Liver (tissue), 9 donors: Measurements from ENCODE around the gene SRSF6. TPM values are rescaled to one million over a fixed set of nuclear protein-coding genes. Genes with fewer than 3 reads are reported as not detected.

Experiments used
- DNase-seq: peaks from one replicate; pipeline ENCODE4 v3.0.0-alpha.2; 2017; ENCODE audit warnings: low spot score
- H3K27ac ChIP-seq, 2 donors: one replicate each; pipeline ENCODE4 v1.7.0; 2013; ENCODE audit warnings: inconsistent platforms in 2 of 2, low read length in 2 of 2, control low read depth in 1 of 2, low read depth in 1 of 2, mild to moderate bottlenecking in 1 of 2
- H3K27me3 ChIP-seq, 4 donors: one replicate each; pipeline versions ENCODE4 v1.6.1 to v1.7.0; 2013; ENCODE audit warnings: low read length in 3 of 4, inconsistent platforms in 1 of 4, mild to moderate bottlenecking in 1 of 4, moderate library complexity in 1 of 4; ENCODE audit not compliant: control insufficient read depth in 4 of 4, insufficient read depth in 4 of 4
- H3K36me3 ChIP-seq, 4 donors: one replicate each; pipeline versions ENCODE4 v1.6.1 to v1.7.0; 2013; ENCODE audit warnings: low read length in 3 of 4, mild to moderate bottlenecking in 3 of 4, low read depth in 1 of 4, moderate library complexity in 1 of 4; ENCODE audit not compliant: control insufficient read depth in 4 of 4, insufficient read depth in 3 of 4
- H3K4me1 ChIP-seq, 4 donors: one replicate each; pipeline versions ENCODE4 v1.6.1 to v1.7.0; 2013; ENCODE audit warnings: low read length in 3 of 4, mild to moderate bottlenecking in 3 of 4, moderate library complexity in 1 of 4; ENCODE audit not compliant: control insufficient read depth in 4 of 4, insufficient read depth in 4 of 4
- H3K4me3 ChIP-seq, 3 donors: one replicate each; pipeline versions ENCODE4 v1.6.1 to v1.7.0; 2013; ENCODE audit warnings: low read length in 3 of 3, control low read depth in 1 of 3, low read depth in 1 of 3, mild to moderate bottlenecking in 1 of 3
- H3K9ac ChIP-seq, 2 donors: one replicate each; pipeline ENCODE4 v1.7.0; 2013; ENCODE audit warnings: low read length in 2 of 2, mild to moderate bottlenecking in 2 of 2, moderate library complexity in 2 of 2, control low read depth in 1 of 2, low read depth in 1 of 2
- H3K9me3 ChIP-seq, 4 donors: one replicate each; pipeline versions ENCODE4 v1.6.1 to v1.7.0; 2013; ENCODE audit warnings: low read length in 3 of 4; ENCODE audit not compliant: control insufficient read depth in 4 of 4
- EGR1 ChIP-seq, 2 donors: IDR thresholded peaks; 2 replicates each; pipeline ENCODE4 v1.6.1; 2016 to 2018; ENCODE audit warnings: antibody characterized with exemption in 2 of 2, low read depth in 2 of 2
- FOXA1 ChIP-seq: IDR thresholded peaks from 2 replicates; pipeline ENCODE4 v1.6.1; 2016; ENCODE audit warnings: antibody characterized with exemption
- FOXA2 ChIP-seq: IDR thresholded peaks from 2 replicates; pipeline ENCODE4 v1.6.1; 2016; ENCODE audit warnings: antibody characterized with exemption
- GABPA ChIP-seq, 2 donors: IDR thresholded peaks in 1 of 2; conservative IDR thresholded peaks in 1 of 2; 2 replicates each; pipeline ENCODE4 v1.6.1; 2016; ENCODE audit warnings: antibody characterized with exemption in 2 of 2, mild to moderate bottlenecking in 1 of 2, moderate library complexity in 1 of 2
- HNF4A ChIP-seq, 2 donors: conservative IDR thresholded peaks; 2 replicates each; pipeline ENCODE4 v1.6.1; 2016; ENCODE audit warnings: antibody characterized with exemption in 2 of 2, mild to moderate bottlenecking in 2 of 2
- HNF4G ChIP-seq: IDR thresholded peaks from 2 replicates; pipeline ENCODE4 v1.6.1; 2016; ENCODE audit warnings: antibody characterized with exemption
- JUND ChIP-seq, 2 donors: IDR thresholded peaks; 2 replicates each; pipeline ENCODE4 v1.6.1; 2016; ENCODE audit warnings: antibody characterized with exemption in 2 of 2
- NR2F2 ChIP-seq: IDR thresholded peaks from 2 replicates; pipeline ENCODE4 v1.6.1; 2016; ENCODE audit warnings: antibody characterized with exemption
- RAD21 ChIP-seq, 2 donors: IDR thresholded peaks; 2 replicates each; pipeline ENCODE4 v1.6.1; 2016; ENCODE audit warnings: antibody characterized with exemption in 2 of 2, mild to moderate bottlenecking in 2 of 2
- RXRA ChIP-seq, 2 donors: IDR thresholded peaks; 2 replicates each; pipeline ENCODE4 v1.6.1; 2017 to 2018; ENCODE audit warnings: antibody characterized with exemption in 2 of 2, mild to moderate bottlenecking in 1 of 2
- SP1 ChIP-seq: IDR thresholded peaks from 2 replicates; pipeline ENCODE4 v1.6.1; 2018; ENCODE audit warnings: antibody characterized with exemption, mild to moderate bottlenecking
- TAF1 ChIP-seq: conservative IDR thresholded peaks from 2 replicates; pipeline ENCODE4 v1.6.1; 2016; ENCODE audit warnings: antibody characterized with exemption, mild to moderate bottlenecking
- YY1 ChIP-seq: IDR thresholded peaks from 2 replicates; pipeline ENCODE4 v1.6.1; 2016; ENCODE audit warnings: antibody characterized with exemption, mild to moderate bottlenecking
- whole genome bisulfite sequencing: extraction: QIAGEN DNeasy Blood & Tissue Kit; methylation state at CpG from one replicate; pipeline ENCODE4 v1.1.7; 2013; 5-methylcytosine and 5-hydroxymethylcytosine counted together
- polyA plus RNA-seq, 2 donors: library from polyadenylated mRNA; stranded (reverse) in 1 of 2; unstranded in 1 of 2; fragments of 200-250 nt in 1 of 2; fragments of >200 nt in 1 of 2; fragmentation: Nextera tagmentation in 1 of 2; extraction: Ambion mirVana in 1 of 2; gene quantifications; one replicate each; pipeline versions ENCODE4 v1.2.1 to v1.2.3, GENCODE V29; 2013 to 2015
- total RNA-seq, 2 donors: library from RNA; depleted of rRNA; stranded (reverse); fragments of >200 nt; gene quantifications; one replicate each; pipeline ENCODE4 v1.2.3, GENCODE V29; 2014
- TF ChIP-seq, protein P1 (sequence below): fragments of 150-350 bp; IDR thresholded peaks from 2 replicates; pipeline ENCODE4 v1.5.1; 2017; ENCODE audit warnings: improper control_type of control experiment, low read depth, low read length; ENCODE audit not compliant: missing input control
- TF ChIP-seq, protein P2 (sequence below): IDR thresholded peaks from 2 replicates; pipeline ENCODE4 v1.6.1; 2016; ENCODE audit warnings: antibody characterized with exemption, mild to moderate bottlenecking
- TF ChIP-seq, protein P3 (sequence below): IDR thresholded peaks from 2 replicates; pipeline ENCODE4 v1.6.1; 2016; ENCODE audit warnings: antibody characterized with exemption
- TF ChIP-seq, protein P4 (sequence below): IDR thresholded peaks from 2 replicates; pipeline ENCODE4 v1.6.1; 2016; ENCODE audit warnings: antibody characterized with exemption
- TF ChIP-seq, protein P5 (sequence below): IDR thresholded peaks from 2 replicates; pipeline ENCODE4 v1.6.1; 2016; ENCODE audit warnings: antibody characterized with exemption
- donor health status: healthy.
- donor health status: healthy.
- donor health status: healthy.
- donor health status: healthy.
- donor health status: healthy.

SRSF6 gene
- total and polyA plus RNA-seq, 4 donors: 33.8 to 47.5 (median 41.1) TPM

DNA sequence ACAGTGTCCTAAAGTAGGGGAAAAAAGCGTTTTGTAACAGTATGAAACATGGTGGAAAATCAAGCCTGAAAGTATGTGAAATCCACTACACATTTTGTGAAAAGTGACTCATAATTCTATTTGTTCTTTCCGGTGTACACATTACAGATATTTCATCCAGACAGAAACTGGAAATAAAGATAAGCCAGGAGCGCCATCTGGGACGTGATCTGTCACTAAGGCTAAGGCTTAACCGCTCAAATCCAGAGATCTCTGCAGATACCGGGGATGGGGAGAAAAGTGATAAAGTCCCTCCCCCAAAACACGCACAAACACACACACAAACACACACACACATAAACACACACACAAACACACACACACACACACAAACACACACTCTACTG, 26.6 kb upstream of the SRSF6 start:
- Histone ChIP-seq H3K27me3 (no peaks in the 10 kb centered on the region), H3K9ac (no peak overlapping the region), H3K4me1 (no peaks in the 10 kb centered on the region), H3K36me3 (no peaks in the 10 kb centered on the region), H3K4me3 (no peak overlapping the region), H3K9me3 (peaks cover 0 to 4% (median 0%) of the 10 kb centered on the region in 4 donors), H3K27ac (no peak overlapping the region)
- TF ChIP-seq TAF1: no peak
- TF ChIP-seq FOXA1: no peak
- no peak for TF ChIP-seq FOXA2
- no peak for TF ChIP-seq HNF4A (conservative IDR thresholded peaks at IDR 0.05)
- no peak for TF ChIP-seq YY1
- no peak for TF ChIP-seq EGR1 (IDR thresholded peaks at IDR 0.05; ENCODE audit: low read depth in 2 of 2)
- TF ChIP-seq, protein P1, sequence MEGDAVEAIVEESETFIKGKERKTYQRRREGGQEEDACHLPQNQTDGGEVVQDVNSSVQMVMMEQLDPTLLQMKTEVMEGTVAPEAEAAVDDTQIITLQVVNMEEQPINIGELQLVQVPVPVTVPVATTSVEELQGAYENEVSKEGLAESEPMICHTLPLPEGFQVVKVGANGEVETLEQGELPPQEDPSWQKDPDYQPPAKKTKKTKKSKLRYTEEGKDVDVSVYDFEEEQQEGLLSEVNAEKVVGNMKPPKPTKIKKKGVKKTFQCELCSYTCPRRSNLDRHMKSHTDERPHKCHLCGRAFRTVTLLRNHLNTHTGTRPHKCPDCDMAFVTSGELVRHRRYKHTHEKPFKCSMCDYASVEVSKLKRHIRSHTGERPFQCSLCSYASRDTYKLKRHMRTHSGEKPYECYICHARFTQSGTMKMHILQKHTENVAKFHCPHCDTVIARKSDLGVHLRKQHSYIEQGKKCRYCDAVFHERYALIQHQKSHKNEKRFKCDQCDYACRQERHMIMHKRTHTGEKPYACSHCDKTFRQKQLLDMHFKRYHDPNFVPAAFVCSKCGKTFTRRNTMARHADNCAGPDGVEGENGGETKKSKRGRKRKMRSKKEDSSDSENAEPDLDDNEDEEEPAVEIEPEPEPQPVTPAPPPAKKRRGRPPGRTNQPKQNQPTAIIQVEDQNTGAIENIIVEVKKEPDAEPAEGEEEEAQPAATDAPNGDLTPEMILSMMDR: no peak
- TF ChIP-seq, protein P2, sequence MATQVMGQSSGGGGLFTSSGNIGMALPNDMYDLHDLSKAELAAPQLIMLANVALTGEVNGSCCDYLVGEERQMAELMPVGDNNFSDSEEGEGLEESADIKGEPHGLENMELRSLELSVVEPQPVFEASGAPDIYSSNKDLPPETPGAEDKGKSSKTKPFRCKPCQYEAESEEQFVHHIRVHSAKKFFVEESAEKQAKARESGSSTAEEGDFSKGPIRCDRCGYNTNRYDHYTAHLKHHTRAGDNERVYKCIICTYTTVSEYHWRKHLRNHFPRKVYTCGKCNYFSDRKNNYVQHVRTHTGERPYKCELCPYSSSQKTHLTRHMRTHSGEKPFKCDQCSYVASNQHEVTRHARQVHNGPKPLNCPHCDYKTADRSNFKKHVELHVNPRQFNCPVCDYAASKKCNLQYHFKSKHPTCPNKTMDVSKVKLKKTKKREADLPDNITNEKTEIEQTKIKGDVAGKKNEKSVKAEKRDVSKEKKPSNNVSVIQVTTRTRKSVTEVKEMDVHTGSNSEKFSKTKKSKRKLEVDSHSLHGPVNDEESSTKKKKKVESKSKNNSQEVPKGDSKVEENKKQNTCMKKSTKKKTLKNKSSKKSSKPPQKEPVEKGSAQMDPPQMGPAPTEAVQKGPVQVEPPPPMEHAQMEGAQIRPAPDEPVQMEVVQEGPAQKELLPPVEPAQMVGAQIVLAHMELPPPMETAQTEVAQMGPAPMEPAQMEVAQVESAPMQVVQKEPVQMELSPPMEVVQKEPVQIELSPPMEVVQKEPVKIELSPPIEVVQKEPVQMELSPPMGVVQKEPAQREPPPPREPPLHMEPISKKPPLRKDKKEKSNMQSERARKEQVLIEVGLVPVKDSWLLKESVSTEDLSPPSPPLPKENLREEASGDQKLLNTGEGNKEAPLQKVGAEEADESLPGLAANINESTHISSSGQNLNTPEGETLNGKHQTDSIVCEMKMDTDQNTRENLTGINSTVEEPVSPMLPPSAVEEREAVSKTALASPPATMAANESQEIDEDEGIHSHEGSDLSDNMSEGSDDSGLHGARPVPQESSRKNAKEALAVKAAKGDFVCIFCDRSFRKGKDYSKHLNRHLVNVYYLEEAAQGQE: no peak
- TF ChIP-seq GABPA (IDR thresholded peaks at IDR 0.05 in 1 of 2, conservative IDR thresholded peaks at IDR 0.05 in 1 of 2): no peak
- TF ChIP-seq, protein P3, sequence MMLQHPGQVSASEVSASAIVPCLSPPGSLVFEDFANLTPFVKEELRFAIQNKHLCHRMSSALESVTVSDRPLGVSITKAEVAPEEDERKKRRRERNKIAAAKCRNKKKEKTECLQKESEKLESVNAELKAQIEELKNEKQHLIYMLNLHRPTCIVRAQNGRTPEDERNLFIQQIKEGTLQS: no peak
- TF ChIP-seq, protein P4, sequence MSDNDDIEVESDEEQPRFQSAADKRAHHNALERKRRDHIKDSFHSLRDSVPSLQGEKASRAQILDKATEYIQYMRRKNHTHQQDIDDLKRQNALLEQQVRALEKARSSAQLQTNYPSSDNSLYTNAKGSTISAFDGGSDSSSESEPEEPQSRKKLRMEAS: no peak
- no peak for TF ChIP-seq RAD21 (IDR thresholded peaks at IDR 0.05)
- no peak for TF ChIP-seq HNF4G
- TF ChIP-seq NR2F2: no peak
- TF ChIP-seq SP1: no peak
- TF ChIP-seq JUND (IDR thresholded peaks at IDR 0.05): no peak
- WGBS: 76% methylated on average over 7 of the region's 7 CpGs
- DNase-seq: no peak

DNA sequence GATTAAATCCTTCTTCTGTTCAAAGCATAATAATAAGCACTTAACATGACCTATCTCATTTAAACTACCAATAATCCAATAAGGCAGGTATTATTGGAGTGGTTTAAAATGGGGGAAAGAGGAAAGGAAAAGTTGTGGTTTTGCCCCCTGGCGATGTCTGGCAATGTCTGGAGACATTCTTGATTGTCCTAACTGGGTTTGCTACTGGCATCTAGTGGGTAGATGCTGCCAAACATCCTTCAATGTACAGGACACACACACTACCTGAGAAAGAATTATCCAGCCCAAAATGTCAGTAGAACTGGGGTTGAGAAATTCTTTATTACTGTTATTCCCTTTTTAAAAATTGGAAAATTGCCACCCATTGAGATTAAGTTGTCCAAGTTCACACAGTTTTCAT, 25.2 kb upstream of the SRSF6 start:
- DNase-seq: no peak
- Histone ChIP-seq H3K9ac (no peak overlapping the region), H3K4me3 (no peak overlapping the region), H3K27ac (no peak overlapping the region), H3K27me3 (no peaks in the 10 kb centered on the region), H3K9me3 (peaks cover 0 to 4% (median 0%) of the 10 kb centered on the region in 4 donors), H3K36me3 (no peaks in the 10 kb centered on the region), H3K4me1 (no peaks in the 10 kb centered on the region)
- 74% methylated on average over 1 of the region's 1 CpG for WGBS
- no peak for TF ChIP-seq HNF4G
- no peak for TF ChIP-seq EGR1 (IDR thresholded peaks at IDR 0.05; ENCODE audit: low read depth in 2 of 2)
- TF ChIP-seq, protein P3: no peak
- TF ChIP-seq, protein P5, sequence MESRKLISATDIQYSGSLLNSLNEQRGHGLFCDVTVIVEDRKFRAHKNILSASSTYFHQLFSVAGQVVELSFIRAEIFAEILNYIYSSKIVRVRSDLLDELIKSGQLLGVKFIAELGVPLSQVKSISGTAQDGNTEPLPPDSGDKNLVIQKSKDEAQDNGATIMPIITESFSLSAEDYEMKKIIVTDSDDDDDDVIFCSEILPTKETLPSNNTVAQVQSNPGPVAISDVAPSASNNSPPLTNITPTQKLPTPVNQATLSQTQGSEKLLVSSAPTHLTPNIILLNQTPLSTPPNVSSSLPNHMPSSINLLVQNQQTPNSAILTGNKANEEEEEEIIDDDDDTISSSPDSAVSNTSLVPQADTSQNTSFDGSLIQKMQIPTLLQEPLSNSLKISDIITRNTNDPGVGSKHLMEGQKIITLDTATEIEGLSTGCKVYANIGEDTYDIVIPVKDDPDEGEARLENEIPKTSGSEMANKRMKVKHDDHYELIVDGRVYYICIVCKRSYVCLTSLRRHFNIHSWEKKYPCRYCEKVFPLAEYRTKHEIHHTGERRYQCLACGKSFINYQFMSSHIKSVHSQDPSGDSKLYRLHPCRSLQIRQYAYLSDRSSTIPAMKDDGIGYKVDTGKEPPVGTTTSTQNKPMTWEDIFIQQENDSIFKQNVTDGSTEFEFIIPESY: no peak
- TF ChIP-seq RXRA (IDR thresholded peaks at IDR 0.05): no peak
- no peak for TF ChIP-seq JUND (IDR thresholded peaks at IDR 0.05)
- TF ChIP-seq, protein P4: no peak
- no peak for TF ChIP-seq NR2F2
- no peak for TF ChIP-seq FOXA1
- TF ChIP-seq, protein P2: no peak
- TF ChIP-seq GABPA (IDR thresholded peaks at IDR 0.05 in 1 of 2, conservative IDR thresholded peaks at IDR 0.05 in 1 of 2): no peak
